MV-4-11 (cell line): ENCODE results near the gene PSMD10.

Experiments
- DNase-seq: peaks from one replicate; lab custom pipeline; 2025; lab: John Stamatoyannopoulos, UW

PSMD10 gene

GRCh38 chrX:108071578-108071977 lies 19.8 kb downstream of the PSMD10 start:
- DNase-seq, result no peak

- no peak for DNase-seq
Observed at GRCh38 chrX:108070891-108071290, 20.5 kb downstream of the PSMD10 start.

- no peak for DNase-seq
Observed at GRCh38 chrX:108068121-108068520, 23.2 kb downstream of the PSMD10 start.

- DNase-seq, result no peak
Observed at GRCh38 chrX:108064613-108065012, 26.7 kb downstream of the PSMD10 start.

GRCh38 chrX:108064001-108064400 lies 27.3 kb downstream of the PSMD10 start:
- no peak for DNase-seq

- no peak for DNase-seq
Observed at GRCh38 chrX:108059801-108060200, 31.5 kb downstream of the PSMD10 start.

GRCh38 chrX:108055546-108055945 lies 35.8 kb downstream of the PSMD10 start:
- no peak for DNase-seq

GRCh38 chrX:108053218-108053617 lies 38.1 kb downstream of the PSMD10 start:
- no peak for DNase-seq

GRCh38 chrX:108049649-108050048 lies 41.7 kb downstream of the PSMD10 start:
- DNase-seq, result no peak

GRCh38 chrX:108044554-108045256 lies 46.6 kb downstream of the PSMD10 start, which contains the start of gene VSIG1:
Gene VSIG1, plus strand, starts transcription at chrX:108045065. Its CDS starts 66 bp downstream, at chrX:108045131.
- no peak for DNase-seq

- no peak for DNase-seq
Observed at GRCh38 chrX:108036298-108036973, 54.9 kb downstream of the PSMD10 start.

- DNase-seq, result no peak
Observed at GRCh38 chrX:108034725-108035124, 56.6 kb downstream of the PSMD10 start.
